SK-N-SH (cell line): Measurements from ENCODE around the gene CMTM8. TPM values are rescaled to one million over a fixed set of nuclear protein-coding genes. Genes with fewer than 3 reads are reported as not detected.

Experiments
- CTCF ChIA-PET: fragments of 300-600, 350-600 bp; formaldehyde crosslinking; extraction: SDS; loops from one replicate; lab custom pipeline; 2021; lab: Yijun Ruan, JAX
- POLR2A ChIA-PET: fragments of 350-600 bp; sonication (Branson Sonifier 250); formaldehyde crosslinking; extraction: SDS; loops from one replicate; lab custom pipeline; 2020; ENCODE audit warnings: antibody characterized with exemption, inconsistent platforms; lab: Yijun Ruan, JAX
- DNase-seq: peaks from one replicate; pipeline ENCODE4 v3.0.0; 2012
- H2AFZ ChIP-seq: fragments of 200-600 bp; sonication (generic); 2 replicates; pipeline ENCODE4 v1.8.1; 2016; ENCODE audit warnings: antibody characterized with exemption, mild to moderate bottlenecking, low read depth
- H3F3A ChIP-seq: fragments of 200-600 bp; sonication (generic); replicated peaks from 2 replicates; pipeline ENCODE3; 2016; ENCODE audit warnings: antibody characterized with exemption, mild to moderate bottlenecking; ENCODE audit not compliant: insufficient read depth
- H3K27ac ChIP-seq, 2 experiments: fragments of 200-500 bp in 1 of 2; fragments of 200-600 bp in 1 of 2; sonication (Bioruptor generic) in 1 of 2; sonication (generic), shearing (Covaris generic) in 1 of 2; 2 replicates each; pipeline versions ENCODE4 v1.5.1 to v1.6.1; 2014 to 2016; ENCODE audit warnings: low read depth in 2 of 2, inconsistent platforms in 1 of 2, low read length in 1 of 2, mild to moderate bottlenecking in 1 of 2, mixed read lengths in 1 of 2
- H3K27me3 ChIP-seq: fragments of 200-600 bp; sonication (generic), shearing (Covaris generic); 2 replicates; pipeline ENCODE4 v1.6.1; 2016; ENCODE audit warnings: mixed run types; ENCODE audit not compliant: insufficient read depth
- H3K36me3 ChIP-seq, 2 experiments: fragments of 200-500 bp in 1 of 2; fragments of 200-600 bp in 1 of 2; sonication (Bioruptor generic) in 1 of 2; sonication (generic) in 1 of 2; replicated peaks in 1 of 2; 2 replicates each; pipeline versions ENCODE3 to v1.5.1; 2014 to 2016; ENCODE audit warnings: low read length in 1 of 2, mild to moderate bottlenecking in 1 of 2; ENCODE audit not compliant: insufficient read depth in 2 of 2, control insufficient read depth in 1 of 2
- H3K4me1 ChIP-seq, 2 experiments: fragments of 200-500 bp in 1 of 2; fragments of 200-600 bp in 1 of 2; sonication (Bioruptor generic) in 1 of 2; sonication (generic), shearing (Covaris generic) in 1 of 2; 2 replicates each; pipeline versions ENCODE4 v1.5.1 to v1.6.1; 2014 to 2016; ENCODE audit warnings: low read depth in 1 of 2, low read length in 1 of 2, mixed run types in 1 of 2; ENCODE audit not compliant: insufficient read depth in 2 of 2, control insufficient read depth in 1 of 2
- H3K4me2 ChIP-seq: fragments of 200-600 bp; sonication (generic), shearing (Covaris generic); 2 replicates; pipeline ENCODE4 v1.6.1; 2017; ENCODE audit warnings: mixed run types
- H3K4me3 ChIP-seq, 2 experiments: fragments of 200-500 bp in 1 of 2; fragments of 200-600 bp in 1 of 2; sonication (Bioruptor generic) in 1 of 2; sonication (generic), shearing (Covaris generic) in 1 of 2; 2 replicates each; pipeline versions ENCODE4 v1.5.1 to v1.8.1; 2014 to 2016; ENCODE audit warnings: low read depth in 2 of 2, inconsistent platforms in 1 of 2, low read length in 1 of 2, mild to moderate bottlenecking in 1 of 2, mixed read lengths in 1 of 2, moderate library complexity in 1 of 2
- H3K79me2 ChIP-seq: fragments of 200-600 bp; sonication (generic); 2 replicates; pipeline ENCODE4 v1.8.1; 2017; ENCODE audit warnings: mild to moderate bottlenecking; ENCODE audit not compliant: insufficient read depth
- H3K9ac ChIP-seq: fragments of 200-600 bp; sonication (generic); 2 replicates; pipeline ENCODE4 v1.6.1; 2017; ENCODE audit warnings: mixed run types
- H3K9me2 ChIP-seq: fragments of 200-600 bp; sonication (generic); 2 replicates; pipeline ENCODE4 v1.6.1; 2017; ENCODE audit warnings: mixed run types
- H3K9me3 ChIP-seq: fragments of 200-600 bp; sonication (generic); 2 replicates; pipeline ENCODE4 v1.6.1; 2017; ENCODE audit warnings: mixed run types, mild to moderate bottlenecking, moderate library complexity
- H4K20me1 ChIP-seq: fragments of 200-600 bp; sonication (generic); 2 replicates; pipeline ENCODE4 v1.6.1; 2017; ENCODE audit warnings: mild to moderate bottlenecking, mixed run types; ENCODE audit not compliant: insufficient read depth
- FOSL2 ChIP-seq: IDR thresholded peaks from 2 replicates; pipeline ENCODE4 v1.4.0; 2012; ENCODE audit warnings: low read depth, mild to moderate bottlenecking, moderate library complexity, borderline replicate concordance
- FOXM1 ChIP-seq: IDR thresholded peaks from 2 replicates; pipeline ENCODE4 v1.4.0; 2012; ENCODE audit warnings: low read depth, mild to moderate bottlenecking
- MXI1 ChIP-seq: IDR thresholded peaks from 2 replicates; pipeline ENCODE4 v1.6.1; 2012; ENCODE audit warnings: mild to moderate bottlenecking, low read depth, low read length, improper control_type of control experiment
- RAD21 ChIP-seq: IDR thresholded peaks from 2 replicates; pipeline ENCODE4 v1.6.1; 2012; ENCODE audit warnings: mild to moderate bottlenecking, low read length
- RCOR1 ChIP-seq: fragments of 150-350 bp; IDR thresholded peaks from 2 replicates; pipeline ENCODE4 v1.6.1; 2017; ENCODE audit warnings: antibody characterized with exemption, low read length
- RXRA ChIP-seq: IDR thresholded peaks from 2 replicates; pipeline ENCODE4 v1.4.0; 2012; ENCODE audit warnings: low read depth, mild to moderate bottlenecking, borderline replicate concordance
- TEAD4 ChIP-seq: IDR thresholded peaks from 2 replicates; pipeline ENCODE4 v1.4.0; 2012; ENCODE audit warnings: mild to moderate bottlenecking, borderline replicate concordance; ENCODE audit not compliant: insufficient read depth
- WGBS: methylation state at CpG from one replicate; pipeline ENCODE4 v1.1.6; 2017; ENCODE audit warnings: low lambda C conversion rate; 5-methylcytosine and 5-hydroxymethylcytosine counted together
- polyA plus RNA-seq, 3 experiments: library from polyadenylated mRNA; depleted of rRNA; stranded (reverse); fragments of >200 nt; gene quantifications; 2 replicates each; pipeline ENCODE4 v1.2.3, GENCODE V29; 2012
- TF ChIP-seq, protein P1 (sequence below): IDR thresholded peaks from 2 replicates; pipeline ENCODE4 v1.4.0; 2012; ENCODE audit warnings: low read depth
- TF ChIP-seq, protein P2 (sequence below): fragments of 150-350 bp; IDR thresholded peaks from 2 replicates; pipeline ENCODE4 v1.6.1; 2016; ENCODE audit warnings: mild to moderate bottlenecking, low read depth, low read length
- TF ChIP-seq, protein P3 (sequence below): IDR thresholded peaks from 2 replicates; pipeline ENCODE4; 2012
- TF ChIP-seq, protein P4 (sequence below): IDR thresholded peaks from 2 replicates; pipeline ENCODE4 v1.4.0; 2012; ENCODE audit warnings: low read depth, borderline replicate concordance
- TF ChIP-seq, protein P5 (sequence below): IDR thresholded peaks from 2 replicates; pipeline ENCODE4 v1.6.1; 2012; ENCODE audit warnings: mild to moderate bottlenecking, low read depth, low read length, moderate library complexity

The CMTM8 gene
- polyA plus RNA-seq, 1 of the 3 experiments (the other 2 are of a cell fraction): 9.7 TPM

DNA sequence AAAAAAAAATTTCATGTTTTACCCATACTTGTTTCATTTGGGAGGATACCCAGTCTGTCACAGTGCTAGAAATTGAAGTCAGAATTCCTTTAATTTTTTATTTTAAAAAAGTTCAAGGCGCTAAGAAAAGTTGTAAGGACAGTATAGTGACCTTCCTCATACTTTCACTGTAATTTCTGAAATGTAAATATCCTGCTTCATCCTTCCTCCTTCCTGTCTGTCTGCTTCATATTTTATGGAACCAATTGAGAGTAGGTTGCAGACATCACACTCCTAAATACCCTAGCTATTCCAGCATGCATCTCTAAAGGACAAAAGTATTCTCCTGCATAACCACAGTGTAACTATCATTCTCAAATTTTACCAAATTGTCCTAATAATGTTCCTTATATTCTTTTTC is 35.8 kb downstream of the CMTM8 start:
- Histone ChIP-seq H3K27me3 (no peaks in the 10 kb centered on the region), H3K9me3 (no peaks in the 10 kb centered on the region), H3K9me2 (no peaks in the 10 kb centered on the region), H3K4me1 (no peaks in the 10 kb centered on the region), H3K27ac (no peak overlapping the region), H2AFZ (no peak overlapping the region), H3K4me2 (no peak overlapping the region), H4K20me1 (no peaks in the 10 kb centered on the region), H3K9ac (no peak overlapping the region), H3F3A (no peaks in the 10 kb centered on the region), H3K4me3 (no peak overlapping the region), H3K79me2 (no peaks in the 10 kb centered on the region), H3K36me3 (no peaks in the 10 kb centered on the region)
- ChIA-PET CTCF (interaction anchor here (1.9 kb wide), 1 partner anchor 16 kb away, joined by 5 read pairs; no protein-coding TSS in a partner anchor), POLR2A (no interaction called here)
- TF ChIP-seq, protein P1, sequence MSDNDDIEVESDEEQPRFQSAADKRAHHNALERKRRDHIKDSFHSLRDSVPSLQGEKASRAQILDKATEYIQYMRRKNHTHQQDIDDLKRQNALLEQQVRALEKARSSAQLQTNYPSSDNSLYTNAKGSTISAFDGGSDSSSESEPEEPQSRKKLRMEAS: no peak
- TF ChIP-seq RCOR1 (no peak), RXRA (no peak), FOXM1 (no peak), FOSL2 (no peak), TEAD4 (no peak), RAD21 (no peak)
- TF ChIP-seq, protein P2, sequence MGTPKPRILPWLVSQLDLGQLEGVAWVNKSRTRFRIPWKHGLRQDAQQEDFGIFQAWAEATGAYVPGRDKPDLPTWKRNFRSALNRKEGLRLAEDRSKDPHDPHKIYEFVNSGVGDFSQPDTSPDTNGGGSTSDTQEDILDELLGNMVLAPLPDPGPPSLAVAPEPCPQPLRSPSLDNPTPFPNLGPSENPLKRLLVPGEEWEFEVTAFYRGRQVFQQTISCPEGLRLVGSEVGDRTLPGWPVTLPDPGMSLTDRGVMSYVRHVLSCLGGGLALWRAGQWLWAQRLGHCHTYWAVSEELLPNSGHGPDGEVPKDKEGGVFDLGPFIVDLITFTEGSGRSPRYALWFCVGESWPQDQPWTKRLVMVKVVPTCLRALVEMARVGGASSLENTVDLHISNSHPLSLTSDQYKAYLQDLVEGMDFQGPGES: no peak
- TF ChIP-seq, protein P3, sequence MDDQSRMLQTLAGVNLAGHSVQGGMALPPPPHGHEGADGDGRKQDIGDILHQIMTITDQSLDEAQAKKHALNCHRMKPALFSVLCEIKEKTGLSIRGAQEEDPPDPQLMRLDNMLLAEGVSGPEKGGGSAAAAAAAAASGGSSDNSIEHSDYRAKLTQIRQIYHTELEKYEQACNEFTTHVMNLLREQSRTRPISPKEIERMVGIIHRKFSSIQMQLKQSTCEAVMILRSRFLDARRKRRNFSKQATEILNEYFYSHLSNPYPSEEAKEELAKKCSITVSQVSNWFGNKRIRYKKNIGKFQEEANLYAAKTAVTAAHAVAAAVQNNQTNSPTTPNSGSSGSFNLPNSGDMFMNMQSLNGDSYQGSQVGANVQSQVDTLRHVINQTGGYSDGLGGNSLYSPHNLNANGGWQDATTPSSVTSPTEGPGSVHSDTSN: no peak
- TF ChIP-seq, protein P4, sequence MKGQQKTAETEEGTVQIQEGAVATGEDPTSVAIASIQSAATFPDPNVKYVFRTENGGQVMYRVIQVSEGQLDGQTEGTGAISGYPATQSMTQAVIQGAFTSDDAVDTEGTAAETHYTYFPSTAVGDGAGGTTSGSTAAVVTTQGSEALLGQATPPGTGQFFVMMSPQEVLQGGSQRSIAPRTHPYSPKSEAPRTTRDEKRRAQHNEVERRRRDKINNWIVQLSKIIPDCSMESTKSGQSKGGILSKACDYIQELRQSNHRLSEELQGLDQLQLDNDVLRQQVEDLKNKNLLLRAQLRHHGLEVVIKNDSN: no peak
- no peak for DNase-seq
- WGBS: 94% methylated on average over 1 of the region's 1 CpG

DNA sequence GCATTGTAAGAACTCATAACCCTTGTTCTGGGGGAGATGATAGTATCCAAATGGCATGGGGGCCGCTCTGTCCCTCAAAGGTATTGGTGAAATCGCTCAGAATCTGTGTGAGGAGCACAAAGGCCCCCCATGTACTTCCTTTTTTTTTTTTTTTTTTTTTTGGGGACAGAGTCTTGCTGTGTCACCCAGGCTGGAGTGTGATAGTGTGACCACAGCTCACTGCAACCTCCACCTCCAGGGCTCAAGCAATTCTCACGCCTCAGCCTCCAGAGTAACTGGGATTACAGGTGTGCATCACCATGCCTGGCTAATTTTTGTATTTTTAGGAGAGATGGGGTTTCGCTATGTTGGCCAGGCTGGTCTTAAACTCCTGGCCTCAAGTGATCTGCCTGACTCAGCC is 37.0 kb downstream of the CMTM8 start:
- Histone ChIP-seq H3K4me3 (no peak overlapping the region), H3K4me1 (no peaks in the 10 kb centered on the region)
- WGBS: 82% methylated on average over 4 of the region's 4 CpGs
- ChIA-PET CTCF (interaction anchor here (1.5 to 1.9 kb wide), 3 partner anchors 13 to 22 kb away, joined by 5 read pairs; no protein-coding TSS in a partner anchor), POLR2A (no interaction called here)
- TF ChIP-seq, protein P3: no peak
- TF ChIP-seq, protein P1: no peak
- TF ChIP-seq, protein P5, sequence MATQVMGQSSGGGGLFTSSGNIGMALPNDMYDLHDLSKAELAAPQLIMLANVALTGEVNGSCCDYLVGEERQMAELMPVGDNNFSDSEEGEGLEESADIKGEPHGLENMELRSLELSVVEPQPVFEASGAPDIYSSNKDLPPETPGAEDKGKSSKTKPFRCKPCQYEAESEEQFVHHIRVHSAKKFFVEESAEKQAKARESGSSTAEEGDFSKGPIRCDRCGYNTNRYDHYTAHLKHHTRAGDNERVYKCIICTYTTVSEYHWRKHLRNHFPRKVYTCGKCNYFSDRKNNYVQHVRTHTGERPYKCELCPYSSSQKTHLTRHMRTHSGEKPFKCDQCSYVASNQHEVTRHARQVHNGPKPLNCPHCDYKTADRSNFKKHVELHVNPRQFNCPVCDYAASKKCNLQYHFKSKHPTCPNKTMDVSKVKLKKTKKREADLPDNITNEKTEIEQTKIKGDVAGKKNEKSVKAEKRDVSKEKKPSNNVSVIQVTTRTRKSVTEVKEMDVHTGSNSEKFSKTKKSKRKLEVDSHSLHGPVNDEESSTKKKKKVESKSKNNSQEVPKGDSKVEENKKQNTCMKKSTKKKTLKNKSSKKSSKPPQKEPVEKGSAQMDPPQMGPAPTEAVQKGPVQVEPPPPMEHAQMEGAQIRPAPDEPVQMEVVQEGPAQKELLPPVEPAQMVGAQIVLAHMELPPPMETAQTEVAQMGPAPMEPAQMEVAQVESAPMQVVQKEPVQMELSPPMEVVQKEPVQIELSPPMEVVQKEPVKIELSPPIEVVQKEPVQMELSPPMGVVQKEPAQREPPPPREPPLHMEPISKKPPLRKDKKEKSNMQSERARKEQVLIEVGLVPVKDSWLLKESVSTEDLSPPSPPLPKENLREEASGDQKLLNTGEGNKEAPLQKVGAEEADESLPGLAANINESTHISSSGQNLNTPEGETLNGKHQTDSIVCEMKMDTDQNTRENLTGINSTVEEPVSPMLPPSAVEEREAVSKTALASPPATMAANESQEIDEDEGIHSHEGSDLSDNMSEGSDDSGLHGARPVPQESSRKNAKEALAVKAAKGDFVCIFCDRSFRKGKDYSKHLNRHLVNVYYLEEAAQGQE: no peak
- TF ChIP-seq MXI1: no peak
- TF ChIP-seq, all 33 proteins: peak for 0
- H3K4me2 ChIP-seq: no peak overlapping the region
- H3K79me2 ChIP-seq: no peaks in the 10 kb centered on the region
- no peaks in the 10 kb centered on the region for H3K36me3 ChIP-seq
- no peak overlapping the region for H3K27ac ChIP-seq
- no peak overlapping the region for H3K9ac ChIP-seq
- H3K9me2 ChIP-seq: no peaks in the 10 kb centered on the region
- no peak overlapping the region for H2AFZ ChIP-seq
- H3K9me3 ChIP-seq: no peaks in the 10 kb centered on the region
- no peaks in the 10 kb centered on the region for H4K20me1 ChIP-seq
- no peaks in the 10 kb centered on the region for H3F3A ChIP-seq
- no peak for DNase-seq
- H3K27me3 ChIP-seq: no peaks in the 10 kb centered on the region
